22Rv1 (cell line): ENCODE measurements around the gene ATG7.

Source experiments
- ZFX ChIP-seq: fragments of 450-650 bp; IDR thresholded peaks from 2 replicates; pipeline ENCODE4 v1.6.1; 2017; ENCODE audit warnings: antibody characterized with exemption, borderline replicate concordance
- TF ChIP-seq, protein P1 (sequence below): fragments of 450-650 bp; IDR thresholded peaks from 2 replicates; pipeline ENCODE4 v1.5.1; 2017; ENCODE audit warnings: mild to moderate bottlenecking

DNA sequence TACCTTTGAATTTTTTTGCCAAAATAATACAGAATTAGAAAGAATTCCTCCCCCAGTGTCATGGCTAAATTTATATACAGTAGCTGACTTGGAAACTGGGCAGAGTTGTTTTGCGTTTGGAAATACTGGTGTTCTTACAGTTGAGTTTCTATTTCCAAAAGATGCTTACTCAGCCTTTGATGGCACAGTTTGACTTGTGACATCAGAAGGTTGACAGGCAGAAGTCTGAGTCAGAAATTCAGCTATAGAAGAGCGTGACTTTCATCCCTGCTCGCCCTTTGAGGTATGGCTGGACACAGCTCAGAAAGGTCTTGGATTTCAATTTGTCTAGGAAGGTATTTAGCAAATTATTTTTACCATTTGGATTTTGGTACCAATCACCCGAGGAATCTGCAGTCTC, 195.7 kb downstream of the ATG7 start:
- TF ChIP-seq, protein P1, sequence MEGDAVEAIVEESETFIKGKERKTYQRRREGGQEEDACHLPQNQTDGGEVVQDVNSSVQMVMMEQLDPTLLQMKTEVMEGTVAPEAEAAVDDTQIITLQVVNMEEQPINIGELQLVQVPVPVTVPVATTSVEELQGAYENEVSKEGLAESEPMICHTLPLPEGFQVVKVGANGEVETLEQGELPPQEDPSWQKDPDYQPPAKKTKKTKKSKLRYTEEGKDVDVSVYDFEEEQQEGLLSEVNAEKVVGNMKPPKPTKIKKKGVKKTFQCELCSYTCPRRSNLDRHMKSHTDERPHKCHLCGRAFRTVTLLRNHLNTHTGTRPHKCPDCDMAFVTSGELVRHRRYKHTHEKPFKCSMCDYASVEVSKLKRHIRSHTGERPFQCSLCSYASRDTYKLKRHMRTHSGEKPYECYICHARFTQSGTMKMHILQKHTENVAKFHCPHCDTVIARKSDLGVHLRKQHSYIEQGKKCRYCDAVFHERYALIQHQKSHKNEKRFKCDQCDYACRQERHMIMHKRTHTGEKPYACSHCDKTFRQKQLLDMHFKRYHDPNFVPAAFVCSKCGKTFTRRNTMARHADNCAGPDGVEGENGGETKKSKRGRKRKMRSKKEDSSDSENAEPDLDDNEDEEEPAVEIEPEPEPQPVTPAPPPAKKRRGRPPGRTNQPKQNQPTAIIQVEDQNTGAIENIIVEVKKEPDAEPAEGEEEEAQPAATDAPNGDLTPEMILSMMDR = no peak
- TF ChIP-seq ZFX = no peak
